Stimulated activated CD8-positive, alpha-beta memory T cell treated with anti-CD3 and anti-CD28 coated beads, Interleukin-12 subunit alpha, Interleukin-12 subunit beta, amount 100 ng/mL, for 24 hours (primary cell): ENCODE data around the gene SUSD4.

ENCODE experiments used
- DNase-seq: peaks from one replicate; pipeline ENCODE4 v3.0.0-alpha.2; 2020; ENCODE audit errors: extremely low read depth

SUSD4 gene

DNA sequence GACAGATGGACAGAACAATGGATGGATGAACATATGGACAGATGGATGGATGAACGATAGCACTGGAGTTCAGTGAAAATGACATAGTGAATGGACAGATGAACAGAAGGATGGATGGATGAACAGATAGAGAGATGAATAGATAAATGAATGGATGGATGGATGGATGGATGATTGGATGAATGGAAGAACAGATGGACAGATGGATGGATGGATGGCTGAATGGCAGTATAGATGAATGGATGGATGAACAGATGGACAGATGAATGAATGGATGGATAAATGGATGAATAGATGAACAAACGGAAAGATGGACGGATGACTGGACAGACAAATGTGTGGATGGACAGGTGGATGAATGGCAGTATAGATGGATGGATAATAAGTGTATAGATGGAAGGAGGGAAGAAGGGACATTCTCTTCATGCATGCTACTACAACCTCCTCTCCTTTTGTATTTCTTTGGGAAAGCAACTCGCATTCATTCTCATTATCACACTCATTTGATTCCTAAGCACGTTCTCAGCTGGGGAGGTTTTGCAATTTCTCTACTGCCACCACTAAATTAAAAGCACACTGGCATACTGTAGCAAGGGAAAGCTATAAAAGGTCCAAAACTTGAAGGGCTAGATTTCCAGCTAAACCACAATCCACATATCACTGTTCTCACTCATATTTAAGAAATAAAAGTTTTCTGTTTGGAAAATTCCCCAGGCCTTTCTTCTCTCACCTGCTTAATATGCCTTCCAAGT, 34.1 kb downstream of the SUSD4 start:
- DNase-seq = no peak

DNA sequence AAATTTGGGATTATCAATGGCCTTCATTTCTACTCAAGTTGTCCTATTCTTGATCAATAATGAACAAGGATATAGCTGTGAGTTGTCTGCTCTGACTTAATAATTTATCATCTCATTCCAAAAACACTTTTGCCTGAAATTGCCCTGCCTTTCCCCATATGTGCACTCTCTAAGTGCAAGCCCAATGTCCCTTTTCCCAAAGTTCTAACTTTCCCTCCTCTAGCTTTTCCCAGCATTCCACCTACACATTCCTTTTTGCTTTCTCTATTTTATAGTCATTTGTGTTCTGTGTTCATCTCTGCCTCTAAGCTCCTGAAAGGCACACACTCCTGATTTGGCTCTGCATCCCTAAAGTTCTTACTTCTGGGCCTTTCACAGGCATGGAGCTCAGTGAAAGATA, 34.7 kb downstream of the SUSD4 start:
- DNase-seq = no peak

GRCh38 chr1:223328566-223328965, 35.4 kb downstream of the SUSD4 start:
- no peak for DNase-seq

GRCh38 chr1:223326776-223327175, 37.2 kb downstream of the SUSD4 start:
- no peak for DNase-seq

GRCh38 chr1:223323491-223324484, 40.2 kb downstream of the SUSD4 start:
- DNase-seq = no peak

- DNase-seq = no peak
Measured at GRCh38 chr1:223322868-223323267, 41.1 kb downstream of the SUSD4 start.

GRCh38 chr1:223320959-223321358, 43.0 kb downstream of the SUSD4 start:
- DNase-seq = no peak

DNA sequence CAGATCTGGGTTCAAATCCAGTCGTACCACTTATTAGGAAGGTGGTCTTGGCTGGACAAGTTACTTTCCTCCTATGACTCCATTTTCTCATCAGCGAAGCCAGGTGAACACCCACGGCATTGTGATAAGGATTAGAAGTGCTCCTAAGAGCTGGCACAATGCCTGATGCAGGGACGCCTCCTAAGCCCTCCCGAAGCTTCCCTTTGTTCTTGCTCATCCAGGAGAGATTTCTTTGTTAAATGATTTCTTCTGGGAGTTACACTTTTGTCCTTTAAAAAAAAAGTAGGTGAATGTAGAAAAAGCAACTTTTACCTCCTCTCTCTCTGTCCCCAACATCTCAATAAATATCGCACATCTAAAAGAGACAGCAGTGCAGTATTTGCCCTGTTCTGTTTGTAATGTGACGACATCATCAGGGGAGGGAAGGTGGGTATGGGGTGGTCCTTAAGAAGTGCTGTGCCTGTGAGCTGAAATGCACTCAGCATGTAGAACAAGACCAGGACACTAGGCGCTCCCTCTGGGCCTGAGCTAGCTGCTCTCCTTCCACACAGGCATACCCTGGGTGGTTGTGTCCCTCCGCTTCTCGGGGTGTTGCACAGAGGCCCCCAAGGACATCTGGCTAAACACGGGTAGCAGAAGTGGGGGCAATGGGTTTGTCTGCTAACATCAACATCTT, 43.9 kb downstream of the SUSD4 start:
- DNase-seq = no peak

DNA sequence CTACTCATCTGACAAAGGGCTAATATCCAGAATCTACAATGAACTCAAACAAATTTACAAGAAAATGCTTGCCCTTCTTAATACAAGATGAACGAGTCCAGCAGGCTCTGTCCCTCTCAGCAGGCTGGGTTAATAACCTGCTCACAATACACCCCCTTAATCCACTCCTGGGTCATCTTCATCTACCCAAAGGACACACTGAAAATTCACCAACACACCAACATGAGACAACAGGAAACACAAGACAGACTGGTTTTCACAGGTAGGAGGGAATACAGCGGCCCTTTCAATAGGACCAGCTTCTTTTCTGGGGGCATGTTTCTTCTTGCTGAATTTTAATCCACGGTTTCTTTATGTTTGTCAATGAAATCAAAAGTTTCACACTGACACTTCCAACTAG, 44.6 kb downstream of the SUSD4 start:
- DNase-seq = no peak

GRCh38 chr1:223316082-223316481, 47.9 kb downstream of the SUSD4 start:
- no peak for DNase-seq

GRCh38 chr1:223315665-223316064, 48.3 kb downstream of the SUSD4 start:
- DNase-seq = no peak

- no peak for DNase-seq
Measured at GRCh38 chr1:223313415-223313754, 50.6 kb downstream of the SUSD4 start.

DNA sequence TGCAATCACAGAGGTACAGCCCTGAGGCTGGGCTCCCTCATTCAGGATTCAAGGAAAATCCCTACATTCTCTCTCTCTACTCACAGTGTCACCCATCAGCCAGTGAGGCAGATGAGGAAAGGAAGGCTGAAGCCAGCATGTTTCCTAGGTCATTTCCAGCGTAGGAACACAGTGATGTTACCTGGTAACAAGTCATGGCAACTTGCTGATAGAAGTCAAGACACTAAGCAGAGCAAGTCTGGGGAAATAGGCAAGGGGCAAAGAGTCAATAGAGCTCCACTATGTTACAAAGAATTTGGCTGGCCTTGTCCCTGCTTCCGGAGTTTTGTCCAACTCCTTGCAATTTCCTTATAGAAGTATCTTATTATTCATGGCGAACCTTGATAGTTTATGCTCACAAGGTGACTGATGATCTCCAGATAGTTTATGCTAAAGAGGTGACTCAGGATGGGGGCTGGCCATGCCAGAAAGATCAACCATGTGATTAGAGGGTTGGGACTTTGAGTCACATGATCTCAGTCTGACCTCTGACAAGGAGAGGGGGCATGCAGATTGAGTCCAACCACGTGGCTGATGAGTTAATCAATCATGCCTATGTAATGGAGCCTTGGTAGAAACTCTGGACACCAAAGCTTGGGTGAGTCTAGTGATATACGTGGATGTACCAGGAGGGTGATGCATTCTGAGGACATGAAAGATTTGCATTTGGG, 51.1 kb downstream of the SUSD4 start:
- DNase-seq = no peak

GRCh38 chr1:223312273-223312672, 51.7 kb downstream of the SUSD4 start:
- DNase-seq = no peak

- DNase-seq = no peak
Measured at GRCh38 chr1:223311826-223312225, 52.1 kb downstream of the SUSD4 start.

GRCh38 chr1:223308136-223308535, 55.8 kb downstream of the SUSD4 start:
- DNase-seq = no peak

DNA sequence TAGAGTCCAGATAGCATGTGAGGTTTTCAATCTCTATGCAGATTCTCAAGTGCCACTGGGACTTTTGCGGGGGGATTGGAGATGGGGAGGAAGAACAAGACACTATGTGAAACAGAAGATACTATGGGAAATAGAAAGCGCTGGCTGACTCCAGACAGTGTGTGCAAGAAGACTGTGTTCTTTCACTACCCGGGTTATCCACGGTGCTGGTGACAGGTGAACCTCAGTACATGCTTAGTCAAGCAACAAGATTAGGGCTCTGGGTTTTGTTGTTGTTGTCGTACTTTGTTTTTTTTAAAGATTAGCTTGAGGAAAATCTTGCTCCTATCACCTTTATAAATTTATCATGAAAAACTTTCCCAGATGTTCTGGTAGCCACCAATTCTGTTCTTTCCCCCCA, 56.4 kb downstream of the SUSD4 start:
- no peak for DNase-seq

- no peak for DNase-seq
Measured at GRCh38 chr1:223304931-223305330, 59.0 kb downstream of the SUSD4 start.

DNA sequence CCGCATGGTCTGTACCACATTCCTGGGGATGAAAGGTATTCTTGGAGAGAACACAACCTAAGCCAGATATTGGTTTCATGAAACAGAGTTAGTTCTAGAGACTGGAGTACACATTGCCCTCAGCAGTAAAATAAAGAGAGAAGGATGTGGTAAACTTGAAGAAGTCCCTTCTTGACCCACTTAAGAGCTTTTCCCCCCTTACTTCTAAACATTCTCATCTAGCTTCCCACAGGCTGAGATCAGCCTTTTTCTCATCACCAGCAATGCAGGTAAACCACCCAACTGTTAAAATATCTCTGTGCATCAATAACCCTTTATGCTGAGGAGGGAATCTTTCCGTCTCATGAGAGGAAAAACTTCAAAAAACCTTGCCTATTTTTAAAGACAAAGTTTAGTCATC, 62.6 kb downstream of the SUSD4 start:
- DNase-seq = no peak

GRCh38 chr1:223299553-223299952, 64.4 kb downstream of the SUSD4 start:
- no peak for DNase-seq

DNA sequence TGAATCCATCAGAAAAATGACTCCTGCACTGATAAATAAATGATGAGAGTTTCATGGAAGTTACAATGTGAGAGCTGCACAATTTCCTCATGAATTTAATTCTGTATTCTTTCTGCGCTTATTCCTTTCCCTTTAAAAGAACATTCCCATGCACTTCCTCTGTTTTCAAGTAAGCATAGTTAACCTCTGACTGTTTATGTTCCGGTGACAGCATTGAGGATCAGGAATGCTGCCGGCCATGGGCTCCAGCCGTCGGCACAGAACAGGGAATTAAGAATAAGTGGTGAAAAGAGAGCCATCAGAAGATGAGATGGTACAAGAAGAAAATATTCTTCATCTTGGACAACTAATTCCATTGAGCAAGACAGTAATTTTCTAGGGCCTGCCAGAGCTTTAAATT, 65.3 kb downstream of the SUSD4 start:
- no peak for DNase-seq

DNA sequence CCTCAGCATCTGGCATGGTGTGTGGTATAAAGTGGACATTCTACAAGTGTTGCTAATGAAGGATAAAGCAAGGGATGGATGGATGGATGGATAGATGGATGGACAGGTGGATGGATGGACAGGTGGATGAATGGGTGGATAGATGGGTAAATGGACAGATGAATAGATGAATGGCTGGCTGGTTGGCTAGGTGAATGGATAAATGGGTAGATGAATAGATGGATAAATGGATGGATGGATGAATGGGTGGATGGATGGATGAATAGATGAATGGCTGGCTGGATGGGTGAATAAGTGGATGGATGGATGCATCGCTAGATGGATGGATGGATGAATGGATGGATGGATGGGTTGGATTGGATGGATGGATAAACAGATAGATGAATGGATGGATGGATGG, 66.2 kb downstream of the SUSD4 start:
- DNase-seq = no peak
